ENCODE data around the gene ANO3. TPM values are rescaled to one million over a fixed set of nuclear protein-coding genes. Genes with fewer than 3 reads are reported as not detected.
A peak's percentile ranks its signal among the peaks of the same experiment; 100 is the strongest.

Gene ANO3
- total RNA-seq, 1 donor from 2014 or later, result not detected

- no peak for TF ChIP-seq CTCF (conservative IDR thresholded peaks at IDR 0.05; ENCODE audit: low read depth, low read length)
- DNase-seq (ENCODE audit: low read depth), result no peak
- H3K4me3 ChIP-seq (ENCODE audit: low read depth, low read length), result no peak overlapping the region
Observed at GRCh38 chr11:26607725-26608506, 276.0 kb downstream of the ANO3 start.

DNA sequence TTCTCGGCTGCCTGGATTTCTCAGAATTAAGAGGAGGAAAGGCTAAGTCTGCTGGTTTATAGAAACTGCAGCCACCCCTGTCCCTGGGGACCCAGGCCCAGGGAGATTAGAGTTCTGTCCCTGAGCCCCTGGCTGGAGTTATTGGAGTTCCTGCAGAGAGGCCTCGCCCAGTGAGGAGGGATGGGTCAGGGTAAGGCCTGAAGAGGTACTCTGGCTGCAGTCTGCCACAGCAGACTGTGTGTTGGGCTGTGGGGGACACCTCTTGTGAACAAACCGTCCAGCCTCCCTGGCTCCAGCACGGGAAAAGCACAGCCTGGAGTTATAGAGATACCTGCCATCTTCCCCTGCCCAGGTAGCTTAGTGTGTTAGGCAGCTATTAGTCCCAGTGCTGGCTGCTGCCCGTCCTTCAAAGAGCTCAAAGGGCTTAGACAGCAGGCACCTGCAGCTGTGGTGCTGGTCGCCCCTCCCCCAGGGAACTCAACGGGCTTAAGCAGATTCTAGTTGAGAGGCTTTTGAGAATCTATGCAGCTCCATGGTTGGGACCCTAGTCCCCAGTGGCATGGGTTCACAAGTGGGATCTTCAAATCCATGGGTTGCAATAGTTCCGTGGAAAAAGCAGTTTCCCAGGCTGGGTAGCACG is 276.7 kb downstream of the ANO3 start:
- no peak for TF ChIP-seq CTCF (conservative IDR thresholded peaks at IDR 0.05; ENCODE audit: low read depth, low read length)
- DNase-seq (ENCODE audit: low read depth), result no peak

DNA sequence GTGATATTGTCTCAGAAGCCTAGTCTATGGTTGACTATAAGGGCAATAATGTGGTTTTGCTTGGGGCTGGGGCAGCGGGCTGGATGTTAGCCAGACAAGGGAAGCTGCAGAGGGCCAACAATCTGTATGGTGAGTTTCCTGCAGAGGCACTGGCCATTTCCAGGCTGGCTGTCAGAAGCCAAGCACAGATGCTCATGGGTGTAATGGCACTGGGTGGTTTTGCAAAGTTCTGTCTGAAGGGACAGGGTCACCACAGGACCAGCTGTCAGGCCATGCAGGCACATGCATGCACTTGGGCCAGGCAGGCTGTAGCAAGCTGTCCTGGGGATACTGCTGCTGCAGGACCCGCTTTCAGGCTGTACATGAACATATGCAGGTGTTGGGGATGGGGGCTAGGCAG is 281.8 kb downstream of the ANO3 start:
- TF ChIP-seq CTCF (conservative IDR thresholded peaks at IDR 0.05; ENCODE audit: low read depth, low read length), result no peak
- no peak for DNase-seq (ENCODE audit: low read depth)
- no peak overlapping the region for H3K4me3 ChIP-seq (ENCODE audit: low read depth, low read length)

More for the DNA sequence above, 276.7 kb downstream of the ANO3 start:
- H3K4me3 ChIP-seq (ENCODE audit: low read depth, low read length), result no peak overlapping the region

DNA sequence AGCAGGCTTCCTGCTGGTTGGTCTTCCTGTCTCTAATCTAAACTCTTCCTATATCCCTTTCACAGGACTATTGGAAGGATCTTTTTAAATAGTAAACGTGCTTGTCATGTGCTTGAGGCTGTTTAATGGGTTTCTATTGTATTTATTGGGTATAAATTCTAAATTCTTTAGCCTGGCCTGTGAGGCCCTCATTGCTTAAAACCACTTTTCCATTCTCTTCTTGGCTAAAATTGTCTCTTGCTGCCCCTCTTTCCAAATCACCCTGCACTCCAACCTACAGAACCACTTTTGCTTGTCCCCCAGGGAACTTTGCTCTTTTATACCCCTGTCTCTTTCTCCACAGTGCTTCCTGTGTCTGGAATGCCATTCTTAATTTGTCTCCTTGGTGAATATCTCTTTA is 286.5 kb downstream of the ANO3 start:
- no peak overlapping the region for H3K4me3 ChIP-seq (ENCODE audit: low read depth, low read length)
- no peak for DNase-seq (ENCODE audit: low read depth)
- TF ChIP-seq CTCF (conservative IDR thresholded peaks at IDR 0.05; ENCODE audit: low read depth, low read length), result no peak

DNA sequence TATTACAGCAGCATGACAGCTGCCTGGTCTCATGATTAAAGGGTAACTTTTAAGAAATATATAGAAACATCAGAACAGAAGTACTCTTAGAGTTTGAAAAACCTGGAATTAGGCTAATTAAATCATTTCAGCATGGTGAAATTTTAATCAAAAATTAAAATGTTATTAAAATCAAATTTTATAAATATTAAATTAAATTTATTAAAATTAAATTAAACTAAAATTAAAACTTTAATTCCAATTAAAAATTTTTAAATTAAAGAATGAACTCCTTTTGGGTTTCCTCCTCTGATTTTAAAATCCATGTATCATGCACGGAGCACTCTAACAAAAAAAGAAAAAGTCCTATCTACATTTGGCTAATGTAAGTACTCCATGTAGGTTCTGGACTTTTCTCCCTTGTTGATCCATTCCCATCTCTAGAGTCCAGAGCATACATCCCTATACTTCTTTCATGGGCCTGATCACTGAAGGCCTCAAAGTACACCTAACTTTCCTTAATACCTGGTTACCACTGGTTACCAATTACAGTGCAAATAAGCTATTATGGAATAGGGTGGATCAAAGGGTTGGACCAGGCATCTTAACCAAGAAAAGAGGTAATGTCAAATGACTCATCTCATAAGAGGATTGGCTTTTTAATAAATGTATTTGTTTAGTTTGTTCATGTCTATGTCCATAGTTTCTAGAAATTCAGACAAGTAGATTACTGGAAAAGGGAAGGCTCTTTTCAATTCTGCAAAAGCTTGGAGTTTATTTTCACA is 288.5 kb downstream of the ANO3 start:
- TF ChIP-seq CTCF (conservative IDR thresholded peaks at IDR 0.05; ENCODE audit: low read depth, low read length), result no peak
- DNase-seq (ENCODE audit: low read depth), result no peak
- no peak overlapping the region for H3K4me3 ChIP-seq (ENCODE audit: low read depth, low read length)

GRCh38 chr11:26621132-26621531 is 289.2 kb downstream of the ANO3 start:
- peak; percentile 63 for DNase-seq (ENCODE audit: low read depth)
- no peak overlapping the region for H3K4me3 ChIP-seq (ENCODE audit: low read depth, low read length)
- TF ChIP-seq CTCF (conservative IDR thresholded peaks at IDR 0.05; ENCODE audit: low read depth, low read length), result no peak
